Osteocyte (in vitro differentiated cells): ENCODE results near the gene NOD1. TPM values are rescaled to one million over a fixed set of nuclear protein-coding genes. Genes with fewer than 3 reads are reported as not detected.

Experiments used
- DNase-seq: peaks from one replicate; pipeline ENCODE4 v3.0.0; 2021; ENCODE audit warnings: mixed read lengths; ENCODE audit not compliant: unreplicated experiment; ENCODE audit errors: extremely low spot score
- H3K27ac Mint-ChIP-seq: one replicate; pipeline ENCODE4 v1.8.0; 2021; ENCODE audit warnings: mild to moderate bottlenecking, mixed read lengths; ENCODE audit not compliant: unreplicated experiment
- H3K27me3 Mint-ChIP-seq: one replicate; pipeline ENCODE4 v1.8.0; 2021; ENCODE audit warnings: mixed read lengths; ENCODE audit not compliant: unreplicated experiment
- H3K36me3 Mint-ChIP-seq: one replicate; pipeline ENCODE4 v1.8.0; 2021; ENCODE audit warnings: mixed read lengths; ENCODE audit not compliant: unreplicated experiment
- H3K4me1 Mint-ChIP-seq: one replicate; pipeline ENCODE4 v1.8.0; 2021; ENCODE audit warnings: mixed read lengths; ENCODE audit not compliant: unreplicated experiment
- H3K4me3 Mint-ChIP-seq: one replicate; pipeline ENCODE4 v1.8.0; 2021; ENCODE audit warnings: mild to moderate bottlenecking, moderate library complexity, mixed read lengths; ENCODE audit not compliant: unreplicated experiment
- H3K9me3 Mint-ChIP-seq: one replicate; pipeline ENCODE4 v1.8.0; 2021; ENCODE audit warnings: mixed read lengths; ENCODE audit not compliant: unreplicated experiment
- total RNA-seq: library from RNA; stranded (reverse); gene quantifications from 2 replicates; pipeline ENCODE4 v1.2.1, GENCODE V29; 2021
- TF ChIP-seq, protein P1 (sequence below): fragments of 200-600 bp; sonication (generic); IDR thresholded peaks from 2 replicates; pipeline ENCODE4 v1.5.0; 2021; ENCODE audit warnings: antibody characterized with exemption, mild to moderate bottlenecking, moderate library complexity

NOD1 gene
- total RNA-seq, 1 donor from 2014 or later: 7.2 TPM

DNA sequence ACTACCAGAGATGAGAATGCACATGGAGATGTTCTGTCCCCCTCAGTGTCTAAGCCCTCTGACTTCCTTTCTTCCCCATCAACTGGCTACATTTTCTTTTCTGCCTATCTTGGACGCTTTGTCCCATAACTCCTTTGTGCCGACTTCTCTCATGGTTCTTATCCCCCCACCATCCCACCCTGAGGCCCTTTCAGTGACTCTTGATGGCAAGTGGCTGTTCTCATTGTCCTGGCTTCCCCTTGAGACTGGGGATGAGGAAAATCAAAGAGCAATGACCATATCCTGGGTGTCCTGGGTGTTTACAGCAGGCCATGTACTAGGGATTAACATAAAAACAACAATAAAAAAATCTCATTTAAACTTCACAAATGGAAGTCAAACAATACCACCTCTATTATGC lies 44.9 kb upstream of the NOD1 start:
- H3K36me3 Mint-ChIP-seq: no peaks in the 10 kb centered on the region
- H3K27me3 Mint-ChIP-seq: no peaks in the 10 kb centered on the region
- DNase-seq: no peak
- no peaks in the 10 kb centered on the region for H3K9me3 Mint-ChIP-seq
- H3K4me1 Mint-ChIP-seq: no peaks in the 10 kb centered on the region
- TF ChIP-seq, protein P1, sequence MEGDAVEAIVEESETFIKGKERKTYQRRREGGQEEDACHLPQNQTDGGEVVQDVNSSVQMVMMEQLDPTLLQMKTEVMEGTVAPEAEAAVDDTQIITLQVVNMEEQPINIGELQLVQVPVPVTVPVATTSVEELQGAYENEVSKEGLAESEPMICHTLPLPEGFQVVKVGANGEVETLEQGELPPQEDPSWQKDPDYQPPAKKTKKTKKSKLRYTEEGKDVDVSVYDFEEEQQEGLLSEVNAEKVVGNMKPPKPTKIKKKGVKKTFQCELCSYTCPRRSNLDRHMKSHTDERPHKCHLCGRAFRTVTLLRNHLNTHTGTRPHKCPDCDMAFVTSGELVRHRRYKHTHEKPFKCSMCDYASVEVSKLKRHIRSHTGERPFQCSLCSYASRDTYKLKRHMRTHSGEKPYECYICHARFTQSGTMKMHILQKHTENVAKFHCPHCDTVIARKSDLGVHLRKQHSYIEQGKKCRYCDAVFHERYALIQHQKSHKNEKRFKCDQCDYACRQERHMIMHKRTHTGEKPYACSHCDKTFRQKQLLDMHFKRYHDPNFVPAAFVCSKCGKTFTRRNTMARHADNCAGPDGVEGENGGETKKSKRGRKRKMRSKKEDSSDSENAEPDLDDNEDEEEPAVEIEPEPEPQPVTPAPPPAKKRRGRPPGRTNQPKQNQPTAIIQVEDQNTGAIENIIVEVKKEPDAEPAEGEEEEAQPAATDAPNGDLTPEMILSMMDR: no peak
- H3K4me3 Mint-ChIP-seq: no peak overlapping the region
- no peak overlapping the region for H3K27ac Mint-ChIP-seq

DNA sequence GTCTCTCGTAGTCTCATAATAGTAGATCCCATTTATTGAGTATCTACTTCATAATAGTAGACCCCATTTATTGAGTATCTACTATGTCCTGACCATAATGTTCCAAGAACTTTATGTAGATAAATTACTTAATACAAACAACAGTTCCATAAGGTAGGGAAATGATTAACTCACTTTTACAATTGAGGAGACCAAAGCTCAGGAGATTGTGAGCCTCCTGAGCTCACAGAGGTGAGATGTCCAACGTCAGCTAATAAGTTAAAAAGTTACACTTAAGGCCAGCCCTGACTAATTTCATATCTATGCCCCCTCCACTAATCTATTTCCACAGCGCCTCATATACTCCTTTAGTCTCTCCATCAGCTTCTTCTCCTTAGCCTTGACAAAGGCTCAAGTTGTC lies 43.6 kb upstream of the NOD1 start:
- Mint-ChIP-seq H3K27ac (no peak overlapping the region), H3K4me1 (no peaks in the 10 kb centered on the region), H3K9me3 (no peaks in the 10 kb centered on the region), H3K36me3 (no peaks in the 10 kb centered on the region), H3K4me3 (no peak overlapping the region), H3K27me3 (no peaks in the 10 kb centered on the region)
- TF ChIP-seq, protein P1: no peak
- no peak for DNase-seq

DNA sequence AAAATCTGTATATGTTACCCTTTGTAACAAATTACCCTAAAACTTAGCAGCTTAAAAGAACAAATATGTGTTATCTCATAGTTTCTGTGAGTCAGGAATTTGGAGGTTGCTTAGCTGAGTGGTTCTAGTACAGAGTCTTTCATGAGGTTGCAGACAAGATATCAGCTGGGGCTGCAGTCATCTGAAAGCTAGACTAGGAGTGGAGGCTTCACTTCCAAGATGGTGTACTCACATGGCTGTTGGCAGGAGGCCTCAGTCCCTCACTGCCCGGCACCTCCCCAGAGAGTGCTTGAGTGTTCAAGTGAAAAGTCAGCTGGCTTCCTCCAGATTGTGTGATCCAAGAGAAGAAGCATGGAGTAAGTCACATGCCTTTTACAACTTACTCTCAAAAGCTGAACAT lies 42.9 kb upstream of the NOD1 start:
- no peak overlapping the region for H3K27ac Mint-ChIP-seq
- TF ChIP-seq, protein P1: no peak
- H3K27me3 Mint-ChIP-seq: no peaks in the 10 kb centered on the region
- H3K4me3 Mint-ChIP-seq: no peak overlapping the region
- H3K36me3 Mint-ChIP-seq: no peaks in the 10 kb centered on the region
- H3K9me3 Mint-ChIP-seq: no peaks in the 10 kb centered on the region
- H3K4me1 Mint-ChIP-seq: no peaks in the 10 kb centered on the region
- DNase-seq: no peak

DNA sequence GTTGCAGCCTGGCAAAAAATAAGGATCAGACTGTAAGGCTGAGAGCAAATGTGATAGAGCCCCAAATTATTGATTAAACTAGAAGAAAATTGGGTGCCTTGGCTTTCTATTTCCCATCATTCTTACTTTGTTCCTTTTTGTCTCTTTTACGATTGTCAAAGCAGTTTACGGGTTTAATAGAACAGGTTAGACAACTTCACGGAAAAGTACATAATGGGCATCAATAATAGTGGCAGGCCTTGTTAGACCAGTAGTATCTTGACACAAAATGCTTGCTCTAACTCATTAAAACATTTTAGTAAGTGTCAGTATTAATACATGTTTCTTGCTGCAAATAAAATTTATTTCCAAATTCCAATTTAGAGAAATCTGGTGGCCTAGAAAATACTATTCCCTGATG lies 40.5 kb upstream of the NOD1 start:
- no peaks in the 10 kb centered on the region for H3K4me1 Mint-ChIP-seq
- peaks cover 2% of the 10 kb centered on the region for H3K36me3 Mint-ChIP-seq
- H3K4me3 Mint-ChIP-seq: no peak overlapping the region
- H3K27ac Mint-ChIP-seq: no peak overlapping the region
- no peaks in the 10 kb centered on the region for H3K27me3 Mint-ChIP-seq
- TF ChIP-seq, protein P1: no peak
- H3K9me3 Mint-ChIP-seq: no peaks in the 10 kb centered on the region
- DNase-seq: no peak

DNA sequence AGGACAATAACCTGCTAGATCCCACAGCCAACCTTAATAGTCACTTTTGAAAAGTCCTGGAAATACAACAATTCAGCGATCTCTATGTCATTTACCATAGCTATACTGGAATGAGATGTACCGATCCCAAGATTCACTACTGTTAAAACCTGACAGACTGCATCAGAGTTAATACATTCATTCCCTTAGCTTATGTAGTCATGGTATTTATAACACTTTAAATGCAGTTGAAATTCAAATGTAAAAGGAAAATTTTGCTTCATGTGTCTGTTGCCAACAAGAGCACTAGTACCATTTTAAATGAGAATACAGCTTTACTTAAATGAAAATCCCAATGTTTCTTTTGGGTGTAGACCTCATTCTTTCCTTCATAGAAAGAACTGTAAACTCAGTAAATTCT lies 37.2 kb upstream of the NOD1 start:
- Mint-ChIP-seq H3K27me3 (no peaks in the 10 kb centered on the region), H3K36me3 (peaks cover 2% of the 10 kb centered on the region), H3K4me1 (no peaks in the 10 kb centered on the region), H3K27ac (no peak overlapping the region), H3K9me3 (no peaks in the 10 kb centered on the region), H3K4me3 (no peak overlapping the region)
- TF ChIP-seq, protein P1: no peak
- DNase-seq: no peak
